GM23338 (cell line): ENCODE measurements around the gene NME2. TPM values are rescaled to one million over a fixed set of nuclear protein-coding genes. Genes with fewer than 3 reads are reported as not detected.

ENCODE experiments used
- ATAC-seq: fragments of 200-7000 bp; cut with Tn5 transposase; 3 replicates; pipeline ENCODE4 v1.9.1; 2020
- DNase-seq: peaks from one replicate; pipeline ENCODE4 v3.0.0-alpha.2; 2015; ENCODE audit warnings: low spot score
- H2AFZ ChIP-seq: fragments of 200-600 bp; sonication (generic); 2 replicates; pipeline ENCODE4 v1.8.0; 2016; ENCODE audit warnings: antibody characterized with exemption, mild to moderate bottlenecking, moderate library complexity
- H3F3A ChIP-seq: fragments of 200-600 bp; sonication (generic); replicated peaks from 2 replicates; pipeline ENCODE4 v1.8.0; 2017; ENCODE audit warnings: antibody characterized with exemption, mixed run types, low read depth
- H3K27ac ChIP-seq: fragments of 200-600 bp; sonication (generic); 2 replicates; pipeline ENCODE4 v1.6.1; 2016; ENCODE audit warnings: low read depth
- H3K27me3 ChIP-seq: fragments of 200-600 bp; sonication (generic); 2 replicates; pipeline ENCODE4 v1.8.0; 2016; ENCODE audit warnings: mild to moderate bottlenecking, mixed run types, moderate library complexity; ENCODE audit not compliant: insufficient read depth
- H3K36me3 ChIP-seq: fragments of 200-600 bp; sonication (generic); 2 replicates; pipeline ENCODE4 v1.8.0; 2016; ENCODE audit warnings: mild to moderate bottlenecking; ENCODE audit not compliant: insufficient read depth
- H3K4me1 ChIP-seq: fragments of 200-600 bp; sonication (generic); 2 replicates; pipeline ENCODE4 v1.8.0; 2016; ENCODE audit warnings: mild to moderate bottlenecking, moderate library complexity; ENCODE audit not compliant: insufficient read depth
- H3K4me2 ChIP-seq: fragments of 200-600 bp; sonication (generic); 2 replicates; pipeline ENCODE4 v1.7.1; 2017; ENCODE audit warnings: mixed run types
- H3K4me3 ChIP-seq: fragments of 200-600 bp; sonication (generic); 2 replicates; pipeline ENCODE4 v1.6.1; 2016; ENCODE audit warnings: mixed run types
- H3K79me2 ChIP-seq: fragments of 200-600 bp; sonication (generic); replicated peaks from 2 replicates; pipeline ENCODE4 v1.8.0; 2017; ENCODE audit warnings: mild to moderate bottlenecking; ENCODE audit not compliant: insufficient read depth
- H3K9me2 ChIP-seq: fragments of 200-600 bp; sonication (generic); 2 replicates; pipeline ENCODE4 v1.8.0; 2017; ENCODE audit not compliant: insufficient read depth
- H4K20me1 ChIP-seq: fragments of 200-600 bp; sonication (generic); replicated peaks from 2 replicates; pipeline ENCODE4 v1.8.0; 2017; ENCODE audit warnings: mild to moderate bottlenecking; ENCODE audit not compliant: insufficient read depth
- H3K27ac Mint-ChIP-seq: 2 replicates; pipeline ENCODE4 v1.8.0; 2020; ENCODE audit warnings: inconsistent platforms, mild to moderate bottlenecking, moderate library complexity, mixed read lengths
- H3K27me3 Mint-ChIP-seq: 3 replicates; pipeline ENCODE4 v1.8.0; 2022; ENCODE audit warnings: low read depth, mild to moderate bottlenecking, moderate library complexity, mixed read lengths, inconsistent platforms; ENCODE audit not compliant: insufficient read depth, poor library complexity
- H3K36me3 Mint-ChIP-seq: 3 replicates; pipeline ENCODE4 v1.8.0; 2021; ENCODE audit warnings: low read depth, mild to moderate bottlenecking, inconsistent platforms, moderate library complexity, mixed read lengths
- H3K4me1 Mint-ChIP-seq: 3 replicates; pipeline ENCODE4 v1.8.0; 2020; ENCODE audit warnings: mild to moderate bottlenecking, inconsistent platforms, mixed read lengths
- H3K4me3 Mint-ChIP-seq: 3 replicates; pipeline ENCODE4 v1.8.0; 2021; ENCODE audit warnings: moderate library complexity, mild to moderate bottlenecking, inconsistent platforms, mixed read lengths
- H3K9me3 Mint-ChIP-seq: 3 replicates; pipeline ENCODE4 v1.8.0; 2020; ENCODE audit warnings: moderate library complexity, mild to moderate bottlenecking, inconsistent platforms, mixed read lengths
- CREB1 ChIP-seq: fragments of 250-450 bp; sonication (Bioruptor Pico); IDR thresholded peaks from 2 replicates; pipeline ENCODE4 v1.5.0; 2020; ENCODE audit warnings: low read depth, mild to moderate bottlenecking, moderate library complexity
- EZH2 ChIP-seq: fragments of 200-600 bp; sonication (generic); IDR thresholded peaks from one replicate; pipeline ENCODE4 v1.8.0; 2017; ENCODE audit warnings: antibody characterized with exemption, mild to moderate bottlenecking, low read depth; ENCODE audit not compliant: unreplicated experiment
- EZH2phosphoT487 ChIP-seq: fragments of 200-600 bp; sonication (generic); IDR thresholded peaks from one replicate; pipeline ENCODE4 v1.8.1; 2018; ENCODE audit warnings: antibody characterized with exemption; ENCODE audit not compliant: unreplicated experiment
- JUNB ChIP-seq: IDR thresholded peaks from one replicate; pipeline ENCODE4 v1.6.1; 2016; ENCODE audit warnings: antibody characterized with exemption; ENCODE audit not compliant: unreplicated experiment
- NANOG ChIP-seq: IDR thresholded peaks from 2 replicates; pipeline ENCODE4 v1.6.1; 2016; ENCODE audit warnings: antibody characterized with exemption, borderline replicate concordance
- REST ChIP-seq: IDR thresholded peaks from one replicate; pipeline ENCODE4 v1.6.1; 2018; ENCODE audit warnings: antibody characterized with exemption; ENCODE audit not compliant: unreplicated experiment
- STAT1 ChIP-seq: IDR thresholded peaks from one replicate; pipeline ENCODE4 v1.6.1; 2016; ENCODE audit warnings: antibody characterized with exemption; ENCODE audit not compliant: unreplicated experiment
- ZNF114 ChIP-seq: fragments of 250-450 bp; sonication (Bioruptor Pico); IDR thresholded peaks from 2 replicates; pipeline ENCODE4 v1.5.0; 2020; ENCODE audit warnings: mild to moderate bottlenecking, moderate library complexity
- ZNF331 ChIP-seq: fragments of 250-450 bp; sonication (Bioruptor Pico); IDR thresholded peaks from 2 replicates; pipeline ENCODE4 v1.5.0; 2020; ENCODE audit warnings: low read depth, mild to moderate bottlenecking, moderate library complexity
- polyA plus RNA-seq: library from polyadenylated mRNA; unstranded; fragments of >200 nt; fragmentation: Nextera tagmentation; extraction: Ambion mirVana; gene quantifications from 2 replicates; pipeline ENCODE4 v1.2.1, GENCODE V29; 2016
- total RNA-seq: library from RNA; depleted of rRNA; stranded (reverse); fragments of >200 nt; shearing (Covaris generic); gene quantifications from 2 replicates; pipeline ENCODE4 v1.2.3, GENCODE V29; 2014
- TF ChIP-seq, protein P1 (sequence below), 2 experiments: fragments of 200-600 bp in 1 of 2; sonication (generic) in 1 of 2; conservative IDR thresholded peaks; 2 replicates each; pipeline versions ENCODE4 v1.5.1 to v1.6.1; 2016 to 2017; ENCODE audit warnings: antibody characterized with exemption in 2 of 2, low read depth in 2 of 2, mild to moderate bottlenecking in 2 of 2, moderate library complexity in 1 of 2

Gene NME2
- total and polyA plus RNA-seq, 2 experiments from 2014 or later, result 667 to 939 TPM

GRCh38 chr17:51147650-51148049 lies 18.6 kb upstream of the NME2 start:
- Histone ChIP-seq H3K9me2 (no peaks in the 10 kb centered on the region), H3K4me3 (no peak overlapping the region), H3F3A (0 out of 2 replicates have a peak, but pooled peaks cover 2% of the 10 kb centered on the region), H2AFZ (no peak overlapping the region), H3K27ac (no peak overlapping the region), H4K20me1 (no peaks in the 10 kb centered on the region), H3K4me1 (no peaks in the 10 kb centered on the region), H3K27me3 (no peaks in the 10 kb centered on the region), H3K36me3 (no peaks in the 10 kb centered on the region), H3K79me2 (no peaks in the 10 kb centered on the region), H3K4me2 (no peak overlapping the region)
- no peak for ATAC-seq
- Mint-ChIP-seq H3K27me3 (peaks cover 2% of the 10 kb centered on the region), H3K4me3 (no peak overlapping the region), H3K36me3 (no peaks in the 10 kb centered on the region), H3K9me3 (no peaks in the 10 kb centered on the region), H3K27ac (no peak overlapping the region), H3K4me1 (peaks cover 8% of the 10 kb centered on the region)
- TF ChIP-seq JUNB, result no peak
- no peak for TF ChIP-seq CREB1
- no peak for TF ChIP-seq ZNF114 (CRISPR knock-in tag)
- TF ChIP-seq EZH2phosphoT487, result no peak
- TF ChIP-seq STAT1, result no peak
- TF ChIP-seq REST, result no peak
- no peak for DNase-seq

DNA sequence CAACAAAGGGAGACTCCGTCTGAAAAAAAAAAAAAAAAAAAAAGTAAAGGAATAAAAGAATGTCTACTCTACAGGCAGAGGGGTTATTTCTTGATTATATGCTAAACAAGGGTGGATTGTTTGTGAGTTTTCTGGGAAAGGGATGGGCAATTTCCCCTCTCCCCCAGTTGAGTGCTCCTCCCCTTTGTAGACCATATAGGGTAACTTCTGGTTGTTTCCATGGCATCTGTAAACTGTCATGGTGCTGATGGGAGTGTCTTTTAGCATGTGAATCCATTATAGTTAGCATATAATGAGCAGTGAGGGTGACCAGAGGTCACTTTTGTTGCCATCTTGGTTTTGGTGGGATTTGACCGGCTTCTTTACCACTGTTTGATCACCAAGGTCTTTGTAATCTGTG lies 17.0 kb upstream of the NME2 start:
- ATAC-seq, result no peak
- H3K4me3 ChIP-seq, result no peak overlapping the region
- H3K4me1 ChIP-seq, result no peaks in the 10 kb centered on the region
- no peak for TF ChIP-seq JUNB
- no peak for TF ChIP-seq REST
- TF ChIP-seq EZH2, result no peak
- TF ChIP-seq NANOG, result no peak
- TF ChIP-seq, protein P1, sequence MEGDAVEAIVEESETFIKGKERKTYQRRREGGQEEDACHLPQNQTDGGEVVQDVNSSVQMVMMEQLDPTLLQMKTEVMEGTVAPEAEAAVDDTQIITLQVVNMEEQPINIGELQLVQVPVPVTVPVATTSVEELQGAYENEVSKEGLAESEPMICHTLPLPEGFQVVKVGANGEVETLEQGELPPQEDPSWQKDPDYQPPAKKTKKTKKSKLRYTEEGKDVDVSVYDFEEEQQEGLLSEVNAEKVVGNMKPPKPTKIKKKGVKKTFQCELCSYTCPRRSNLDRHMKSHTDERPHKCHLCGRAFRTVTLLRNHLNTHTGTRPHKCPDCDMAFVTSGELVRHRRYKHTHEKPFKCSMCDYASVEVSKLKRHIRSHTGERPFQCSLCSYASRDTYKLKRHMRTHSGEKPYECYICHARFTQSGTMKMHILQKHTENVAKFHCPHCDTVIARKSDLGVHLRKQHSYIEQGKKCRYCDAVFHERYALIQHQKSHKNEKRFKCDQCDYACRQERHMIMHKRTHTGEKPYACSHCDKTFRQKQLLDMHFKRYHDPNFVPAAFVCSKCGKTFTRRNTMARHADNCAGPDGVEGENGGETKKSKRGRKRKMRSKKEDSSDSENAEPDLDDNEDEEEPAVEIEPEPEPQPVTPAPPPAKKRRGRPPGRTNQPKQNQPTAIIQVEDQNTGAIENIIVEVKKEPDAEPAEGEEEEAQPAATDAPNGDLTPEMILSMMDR (conservative IDR thresholded peaks at IDR 0.05; ENCODE audit: low read depth in 2 of 2), result no peak
- no peak for TF ChIP-seq ZNF114 (CRISPR knock-in tag)
- no peak for TF ChIP-seq ZNF331 (CRISPR knock-in tag)
- no peak overlapping the region for H3K4me2 ChIP-seq
- H3K9me2 ChIP-seq, result no peaks in the 10 kb centered on the region
- H3K9me3 Mint-ChIP-seq, result no peaks in the 10 kb centered on the region
- H4K20me1 ChIP-seq, result no peaks in the 10 kb centered on the region
- no peaks in the 10 kb centered on the region for H3K36me3 Mint-ChIP-seq
- H3K79me2 ChIP-seq, result peaks cover 7% of the 10 kb centered on the region
- peaks cover 2% of the 10 kb centered on the region for H3K27me3 Mint-ChIP-seq
- H2AFZ ChIP-seq, result no peak overlapping the region
- 0 out of 2 replicates have a peak, but pooled peaks cover 5% of the 10 kb centered on the region for H3F3A ChIP-seq
- no peak overlapping the region for H3K27ac Mint-ChIP-seq
- peaks cover 8% of the 10 kb centered on the region for H3K4me1 Mint-ChIP-seq
- no peak overlapping the region for H3K27ac ChIP-seq
- no peaks in the 10 kb centered on the region for H3K36me3 ChIP-seq
- H3K27me3 ChIP-seq, result no peaks in the 10 kb centered on the region
- no peak for DNase-seq
- H3K4me3 Mint-ChIP-seq, result no peak overlapping the region
